Raji (cell line): ENCODE measurements around the gene PTPN20.

Experiments used
- POLR2A ChIP-seq: IDR thresholded peaks from 2 replicates; pipeline ENCODE4 v1.6.1; 2011; ENCODE audit warnings: low read depth, low read length, control low read depth; ENCODE audit not compliant: insufficient read depth

The PTPN20 gene

DNA sequence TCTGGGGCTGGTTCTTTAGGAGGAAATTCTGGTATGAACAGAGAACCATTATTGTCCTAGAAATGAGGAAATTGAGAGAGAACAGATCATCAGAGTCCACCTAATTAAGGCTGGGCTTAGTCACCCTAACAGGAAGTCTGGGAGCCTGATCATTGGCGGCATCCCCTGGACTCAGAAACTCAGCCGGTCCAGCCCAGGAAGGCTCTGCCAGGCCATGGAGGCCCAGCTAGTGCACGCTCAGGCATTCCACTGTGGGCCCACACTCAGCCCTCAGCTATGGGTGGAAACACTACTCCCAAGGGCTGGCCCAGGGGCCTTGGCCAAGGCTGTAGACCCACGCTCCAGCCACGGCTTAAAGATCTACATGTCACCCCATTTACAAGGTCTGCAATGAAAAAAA is 109.2 kb downstream of the PTPN20 start:
- no peak for TF ChIP-seq POLR2A

DNA sequence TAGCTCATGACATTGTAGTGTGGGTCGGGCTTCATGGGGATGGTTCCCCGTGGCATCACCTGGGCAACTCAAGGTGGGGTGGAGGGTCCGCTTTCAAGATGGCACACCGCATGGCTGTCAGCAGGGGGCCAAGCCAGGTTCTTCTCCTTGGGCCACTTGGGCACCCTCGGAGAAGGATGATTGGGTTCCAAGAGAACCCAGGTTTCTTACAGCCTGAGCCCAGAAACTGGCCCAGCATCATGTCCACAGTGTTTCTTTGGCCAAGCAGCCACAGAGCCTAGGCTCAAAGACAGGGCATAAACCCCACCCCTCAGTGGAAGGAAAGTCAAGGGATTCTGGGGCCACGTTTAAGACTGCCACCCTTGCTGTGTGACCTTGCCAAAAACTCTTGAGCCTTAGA is 110.6 kb downstream of the PTPN20 start:
- no peak for TF ChIP-seq POLR2A

- TF ChIP-seq POLR2A, result no peak
Measured at GRCh38 chr10:47022311-47023131, 111.3 kb downstream of the PTPN20 start.

DNA sequence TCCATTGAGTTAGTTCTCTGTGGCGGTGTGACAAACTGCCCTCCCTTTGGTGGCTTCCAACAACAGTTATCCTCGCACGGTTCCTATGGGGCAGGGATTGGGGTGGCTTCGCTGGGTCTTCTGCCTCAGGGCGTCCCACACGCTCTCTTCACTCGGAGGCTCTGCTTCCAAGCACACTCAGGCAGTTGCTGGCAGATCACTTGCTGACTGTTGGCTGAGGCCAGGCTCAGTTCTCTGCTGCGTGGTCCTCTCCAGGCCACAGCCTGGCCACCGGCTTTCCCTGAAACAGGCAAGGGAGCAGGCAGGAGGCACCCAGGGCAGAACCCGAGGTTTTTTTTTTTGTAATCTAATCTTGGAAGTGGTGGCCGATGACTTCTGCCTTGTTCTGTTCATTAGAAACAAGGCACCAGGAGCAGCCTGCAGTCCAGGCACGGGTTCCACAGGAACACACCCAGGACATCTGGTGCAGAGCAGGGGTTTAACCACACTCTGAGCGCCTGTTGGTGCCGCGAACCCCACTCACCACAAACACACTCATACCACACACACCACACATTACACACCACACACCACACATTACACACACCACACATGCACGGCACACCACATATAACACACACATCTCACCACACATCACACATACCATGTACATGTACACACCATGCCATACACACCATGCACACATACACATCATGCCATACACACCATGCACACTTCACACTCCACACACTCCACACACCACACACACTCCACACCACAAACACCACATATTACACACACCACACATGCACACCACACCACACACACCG is 112.2 kb downstream of the PTPN20 start:
- TF ChIP-seq POLR2A, result no peak

- TF ChIP-seq POLR2A, result no peak
Measured at GRCh38 chr10:47024046-47024322, 112.8 kb downstream of the PTPN20 start.

- TF ChIP-seq POLR2A, result no peak
Measured at GRCh38 chr10:47024399-47025252, 113.4 kb downstream of the PTPN20 start.

- no peak for TF ChIP-seq POLR2A
Measured at GRCh38 chr10:47025253-47025539, 114.0 kb downstream of the PTPN20 start.

DNA sequence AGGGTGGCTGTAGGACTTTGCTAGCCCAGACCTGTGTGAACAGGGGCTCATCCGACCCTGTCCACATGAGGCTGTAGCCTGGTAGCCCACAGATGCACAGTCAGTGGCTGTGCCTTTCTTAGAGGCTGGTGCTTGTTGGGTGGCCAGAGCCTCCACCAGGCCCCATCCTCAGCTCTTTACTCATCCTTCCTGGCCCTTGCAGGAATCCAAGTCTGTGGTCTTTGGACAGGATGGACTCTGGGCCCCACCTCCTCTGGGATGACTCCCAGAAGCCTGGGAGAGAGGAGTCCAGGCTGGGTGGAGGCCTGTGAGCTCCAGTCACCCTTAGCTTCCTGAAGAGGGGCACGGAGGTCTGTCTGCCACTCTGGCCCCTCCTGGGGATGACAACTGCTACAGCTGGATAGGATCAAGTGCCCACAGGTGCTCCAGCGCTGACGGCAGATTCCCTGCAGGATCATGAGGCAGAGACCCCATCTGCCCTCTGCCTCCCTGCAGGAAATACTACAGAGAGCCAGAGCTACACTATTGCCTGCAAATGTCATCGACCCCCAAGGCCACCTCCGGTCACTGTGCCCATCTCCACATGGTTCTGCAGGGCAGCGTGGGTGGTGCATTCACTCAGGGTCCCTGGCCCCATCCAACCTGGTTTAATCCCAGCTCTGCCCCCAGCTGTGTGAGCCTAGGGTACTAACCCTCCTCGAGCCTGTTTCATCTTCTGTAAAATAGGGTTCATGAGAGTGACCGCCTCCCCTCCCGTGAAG is 114.5 kb downstream of the PTPN20 start:
- no peak for TF ChIP-seq POLR2A

- no peak for TF ChIP-seq POLR2A
Measured at GRCh38 chr10:47026301-47027107, 115.3 kb downstream of the PTPN20 start.

- no peak for TF ChIP-seq POLR2A
Measured at GRCh38 chr10:47027108-47027783, 116.0 kb downstream of the PTPN20 start.

GRCh38 chr10:47027784-47028260 is 116.6 kb downstream of the PTPN20 start:
- no peak for TF ChIP-seq POLR2A

- no peak for TF ChIP-seq POLR2A
Measured at GRCh38 chr10:47028466-47028865, 117.2 kb downstream of the PTPN20 start.

DNA sequence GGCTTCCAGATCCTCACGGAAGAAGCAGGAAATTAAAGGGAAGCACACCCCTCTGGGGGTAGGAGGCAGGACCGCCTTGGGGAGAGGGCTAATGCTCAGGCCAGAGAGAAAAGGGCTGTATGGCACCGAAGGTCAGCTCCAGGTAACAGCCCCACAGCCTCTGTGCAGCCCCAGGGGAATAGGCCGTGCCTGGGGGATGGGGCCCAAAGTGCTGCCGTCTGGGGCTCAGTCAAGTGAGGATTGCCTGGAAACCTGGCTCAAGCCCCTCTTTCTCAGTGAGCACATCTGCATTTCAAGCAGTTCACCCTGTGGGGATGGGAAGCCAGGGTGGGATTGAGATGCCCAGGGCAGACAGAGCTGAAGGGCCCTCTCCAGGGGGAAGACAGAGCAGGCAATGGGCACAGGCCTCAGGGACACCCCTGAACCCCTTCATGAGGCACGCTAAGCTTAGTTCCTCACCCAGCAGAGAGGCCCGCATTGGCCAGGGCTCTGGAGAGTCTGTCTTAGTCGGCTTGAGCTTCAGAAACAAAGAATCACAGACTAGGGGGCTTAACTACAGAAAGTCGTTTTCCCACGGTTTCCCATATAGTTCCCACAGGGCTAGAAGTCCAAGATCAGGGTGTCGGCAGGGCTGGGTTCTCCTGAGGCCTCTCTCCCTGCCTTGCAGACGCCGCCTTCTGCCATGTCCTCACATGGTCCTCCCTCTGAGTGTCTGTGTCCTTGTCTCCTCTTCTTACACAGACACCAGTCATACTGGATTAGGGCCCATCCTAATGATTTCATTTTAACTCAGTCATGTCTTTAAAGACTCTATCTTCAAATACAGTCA is 118.2 kb downstream of the PTPN20 start:
- TF ChIP-seq POLR2A, result no peak
